Stimulated activated CD8-positive, alpha-beta memory T cell treated with anti-CD3 and anti-CD28 coated beads, Interleukin-4, amount 100 ng/mL, for 24 hours (primary cell): ENCODE results near the gene OR5B3.
"Not testable (repeated sequence)": the region's sequence is repeated elsewhere in the genome, so short reads cannot be mapped to it uniquely, and the experiment has no call there.

Experiments
- DNase-seq: peaks from one replicate; pipeline ENCODE4 v3.0.0-alpha.2; 2020; ENCODE audit warnings: low read depth

OR5B3 gene

DNA sequence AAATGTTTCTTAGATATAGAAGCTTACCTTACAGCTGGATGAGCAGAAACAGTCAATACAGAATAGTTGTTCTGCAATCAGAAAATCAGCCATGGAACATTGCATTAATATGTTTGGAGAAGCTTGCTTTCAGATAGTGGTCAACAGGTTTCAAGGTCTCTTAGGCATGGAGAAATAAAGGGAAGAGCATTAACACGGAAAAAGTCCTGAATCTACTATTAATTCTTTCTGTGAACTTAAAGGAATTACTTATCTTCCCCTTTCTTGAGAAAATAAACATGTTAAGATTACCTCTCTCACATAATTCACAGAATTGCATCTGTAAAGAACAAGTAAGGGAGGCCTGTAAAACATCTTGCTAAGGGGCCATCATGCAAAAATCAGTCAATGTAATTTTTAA is at the start of gene OR5B3:
Gene OR5B3 (minus strand): TSS at position 101 of the 400 bp plus-strand sequence. CDS start 3,465 bp downstream, outside the sequence.
- no peak for DNase-seq

DNA sequence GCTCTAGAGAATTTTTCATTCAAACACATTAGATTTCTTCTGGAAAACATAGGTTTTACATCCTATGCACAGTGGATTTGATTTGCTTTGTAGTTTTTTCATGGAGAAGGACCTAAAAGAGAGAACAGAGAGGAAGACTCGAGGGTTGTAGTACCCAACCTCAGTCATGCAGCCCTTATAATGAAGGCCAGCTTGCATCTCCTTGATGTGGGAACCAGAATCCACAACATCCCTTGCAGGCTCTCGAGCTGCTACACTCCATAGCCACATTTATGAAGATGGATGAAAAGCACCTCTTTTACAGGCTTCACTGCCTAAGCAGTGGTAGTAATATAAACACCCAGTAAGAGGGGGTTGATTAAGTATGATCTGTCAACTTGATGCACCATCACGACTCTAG is 44.9 kb upstream of the OR5B3 start:
- no peak for DNase-seq

DNA sequence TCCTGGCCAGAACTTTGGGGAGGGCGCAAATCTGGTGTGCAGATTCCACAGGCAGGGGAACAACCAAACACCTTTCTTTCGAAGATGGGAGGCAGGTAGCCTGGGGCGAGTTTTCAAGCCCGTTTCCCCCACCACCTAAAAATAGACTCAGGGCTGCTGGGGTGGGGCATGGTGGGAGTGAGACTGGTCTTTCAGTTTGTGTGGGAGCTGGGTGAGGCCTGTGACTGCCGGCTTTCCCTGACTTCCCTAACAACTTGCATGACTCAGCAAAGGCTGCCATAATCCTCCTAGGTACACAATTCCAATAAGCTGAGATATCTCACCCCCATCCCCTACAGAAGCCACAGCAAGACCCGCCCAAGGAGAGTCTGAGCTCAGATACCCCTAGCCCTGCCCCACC is 39.6 kb upstream of the OR5B3 start:
- no peak for DNase-seq

DNA sequence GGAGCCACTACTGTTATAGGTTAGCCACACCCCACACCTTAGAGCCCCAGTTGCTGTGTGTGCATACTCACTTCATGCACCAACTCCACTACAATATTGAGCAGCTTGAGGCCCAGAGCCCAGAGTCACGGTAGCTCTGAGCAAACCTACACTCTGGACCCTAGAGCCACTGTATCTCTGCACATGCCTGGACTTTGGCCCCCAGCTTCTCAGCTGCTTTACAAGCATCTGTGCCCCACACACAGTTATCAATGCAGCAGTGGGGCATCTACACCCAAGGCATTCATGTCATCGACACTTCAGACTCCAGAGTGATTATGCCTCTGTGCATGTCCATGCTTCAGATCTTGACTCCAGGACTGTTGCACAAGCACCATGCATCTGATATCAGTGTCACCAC is 37.6 kb upstream of the OR5B3 start:
- no peak for DNase-seq

DNA sequence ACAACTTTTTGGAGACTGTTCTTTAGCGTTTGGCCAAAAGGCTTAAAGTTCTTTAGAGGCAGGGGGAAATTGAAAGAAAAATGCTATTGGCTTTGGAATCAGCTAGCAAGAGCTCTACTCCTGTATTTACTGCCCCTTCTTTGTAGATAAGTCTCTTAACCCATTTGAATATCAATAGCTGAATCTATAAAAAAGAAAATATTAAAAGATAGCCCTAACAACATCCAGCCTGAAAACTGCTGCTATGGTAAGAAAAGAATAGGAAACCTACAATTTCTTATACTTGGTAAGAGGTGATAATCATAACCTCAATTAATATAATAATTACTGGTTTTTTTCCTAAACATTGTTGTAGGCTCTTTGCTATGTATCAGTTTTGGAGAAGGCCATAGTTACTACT is 35.5 kb upstream of the OR5B3 start, which contains the start of gene OR5B12:
Gene OR5B12 (minus strand): TSS at position 101 of the 400 bp plus-strand sequence. CDS start 2,085 bp downstream, outside the sequence.
- no peak for DNase-seq

DNA sequence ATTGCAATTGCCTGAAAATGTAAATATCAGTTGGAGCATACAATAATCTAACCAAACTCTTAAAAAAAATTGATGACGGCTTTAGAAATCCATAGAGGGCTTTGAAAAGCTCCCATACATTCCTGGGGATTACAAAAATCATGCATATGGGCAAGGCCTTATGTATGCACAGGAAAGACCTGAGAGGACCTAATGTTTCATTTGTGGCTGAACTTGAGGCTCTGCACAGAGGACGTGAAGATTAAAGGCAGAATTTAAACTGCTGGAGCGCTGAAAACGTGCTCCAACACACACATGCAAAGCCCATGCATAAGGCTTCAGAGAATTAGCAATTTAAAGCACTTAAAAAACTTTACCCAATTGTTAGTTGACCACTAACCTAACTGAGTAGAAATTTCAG is 31.8 kb upstream of the OR5B3 start:
- no peak for DNase-seq

DNA sequence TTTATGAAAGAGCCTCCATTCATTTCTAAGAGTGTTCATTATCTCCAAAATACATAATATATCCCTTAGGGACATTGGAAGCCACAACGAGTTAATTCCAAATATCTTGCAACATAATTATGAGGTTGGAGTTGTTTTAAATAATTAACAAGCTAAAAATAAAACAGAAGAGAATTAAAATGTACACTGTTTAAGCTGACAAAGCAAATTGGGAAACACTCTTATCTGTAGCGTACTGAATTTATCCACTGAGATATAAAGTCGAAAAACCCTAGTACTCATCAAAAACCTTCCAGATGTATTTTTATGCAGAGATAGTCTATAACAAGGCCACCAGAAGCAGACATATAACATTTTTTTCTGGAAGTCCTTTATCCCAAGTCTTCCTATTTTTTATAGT is 27.5 kb upstream of the OR5B3 start:
- no peak for DNase-seq

DNA sequence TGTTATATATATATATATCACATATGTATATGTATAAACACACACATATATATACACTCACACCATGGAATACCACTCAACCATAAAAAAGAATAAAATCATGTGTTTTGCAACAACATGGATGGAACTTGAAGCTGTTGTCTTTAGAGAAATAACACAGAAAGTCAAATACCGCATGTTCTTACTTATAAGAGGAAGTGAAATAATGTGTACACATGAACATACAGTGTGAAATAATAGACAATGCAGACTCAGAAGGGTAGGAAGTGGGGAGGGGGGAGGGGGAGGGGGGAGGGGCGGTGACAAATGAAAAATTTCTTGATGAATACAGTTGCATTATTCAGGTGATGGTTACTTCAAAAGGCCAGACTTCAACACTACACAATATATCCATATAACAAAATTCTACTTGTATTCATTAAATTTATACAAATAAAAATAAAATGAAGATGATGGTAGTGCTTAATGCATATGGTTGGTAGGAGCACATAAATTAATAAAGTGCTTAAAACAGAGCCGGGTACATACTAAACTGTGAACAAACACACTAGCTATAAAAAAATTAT is 27.0 kb upstream of the OR5B3 start:
- no peak for DNase-seq

DNA sequence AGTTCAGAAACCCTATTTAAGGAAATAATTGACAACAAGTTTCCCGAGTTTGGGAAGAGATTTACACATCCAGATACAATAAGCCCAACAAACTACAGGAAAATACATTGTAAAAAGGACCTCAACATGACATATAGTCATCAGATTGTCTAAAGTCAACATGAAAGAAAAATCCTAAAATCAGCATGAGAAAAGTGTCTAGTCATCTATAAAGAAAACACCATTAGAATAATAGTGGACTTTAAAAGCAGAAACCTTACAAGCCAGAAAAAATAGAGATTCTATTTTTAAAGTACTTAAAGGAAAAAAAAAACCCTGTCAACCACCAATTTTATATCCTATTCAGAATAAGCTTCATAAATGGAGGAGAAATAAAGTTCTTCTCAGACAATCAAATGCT is 22.6 kb upstream of the OR5B3 start:
- no peak for DNase-seq

DNA sequence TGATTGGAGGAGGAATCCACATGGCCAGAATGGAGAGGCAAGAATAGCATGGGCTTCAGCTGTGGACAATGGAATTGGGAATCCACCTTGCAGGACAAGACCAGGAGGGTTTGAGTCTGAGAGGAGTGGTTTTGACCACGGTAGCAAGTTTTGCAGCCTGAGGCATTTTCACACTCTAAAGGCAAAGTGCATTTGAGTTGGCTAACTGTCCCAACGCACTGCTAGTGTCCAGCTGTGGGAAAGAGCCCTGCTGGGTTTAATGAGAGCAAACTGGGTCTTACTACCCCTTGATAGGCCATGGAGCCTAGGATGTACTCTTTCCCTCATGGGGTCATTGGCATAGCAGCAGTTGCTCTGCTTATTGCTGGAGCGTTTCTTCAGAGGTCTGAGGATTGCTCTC is 21.3 kb upstream of the OR5B3 start, which contains the start of gene OR5B2:
Gene OR5B2 (minus strand): TSS at position 101 of the 400 bp plus-strand sequence. CDS start 4,860 bp downstream, outside the sequence.
- no peak for DNase-seq

DNA sequence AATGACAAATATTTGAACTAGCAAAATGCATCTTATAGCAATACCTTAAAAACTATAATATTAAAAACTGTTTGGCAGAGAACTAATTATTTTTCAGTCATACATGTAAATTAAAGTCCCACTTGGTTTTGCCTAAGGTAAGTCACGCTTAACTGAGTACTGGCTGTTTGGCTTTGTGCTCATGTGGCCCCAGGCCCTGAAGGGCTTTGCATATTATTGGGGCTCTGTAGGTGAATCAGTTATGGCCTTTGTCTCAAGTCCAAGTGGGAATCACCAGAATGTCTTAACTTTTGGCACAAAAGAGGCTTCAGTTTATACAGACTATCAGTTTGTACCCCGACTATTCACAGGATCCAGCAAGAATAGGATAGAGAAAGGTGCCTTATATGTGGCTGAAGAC is 7.1 kb downstream of the OR5B3 start:
- DNase-seq: not testable (repeated sequence)

DNA sequence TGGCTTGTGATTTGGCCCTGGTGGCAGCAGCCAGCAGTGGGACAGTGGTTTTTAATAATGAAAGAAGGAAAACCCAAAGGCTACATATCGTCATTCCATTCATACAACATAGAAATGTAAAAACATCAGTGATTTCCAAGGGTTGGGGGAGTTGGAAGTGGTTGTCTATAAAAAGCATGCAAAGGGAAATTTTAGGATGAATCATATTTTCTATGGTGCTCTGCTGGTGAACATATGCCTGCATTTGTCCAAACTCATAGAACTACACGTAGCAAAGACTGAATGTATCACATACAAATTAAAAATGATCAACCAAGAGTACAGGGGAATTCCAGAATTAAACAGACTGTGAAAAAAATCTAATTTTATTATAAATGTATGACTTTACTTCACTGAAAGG is 11.1 kb downstream of the OR5B3 start:
- no peak for DNase-seq

DNA sequence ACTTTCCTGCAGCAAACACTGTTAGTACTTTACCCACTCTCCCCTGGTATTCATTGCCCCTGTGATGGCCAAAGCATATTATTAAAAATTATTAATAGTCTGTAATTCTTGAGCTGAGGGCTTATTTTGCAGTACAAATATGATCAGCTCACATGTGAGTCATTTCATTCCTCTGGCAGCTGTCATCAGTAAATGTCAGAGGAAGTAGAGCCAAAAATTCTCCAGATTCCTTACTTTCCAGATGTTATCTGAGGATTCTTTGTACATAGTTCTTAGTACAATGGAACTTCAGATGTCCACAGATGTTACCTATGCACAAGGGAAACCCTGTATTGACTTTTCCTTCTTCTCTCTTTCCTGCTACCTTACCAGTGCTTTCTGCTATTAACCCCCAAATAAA is 12.5 kb downstream of the OR5B3 start:
- DNase-seq: no peak

DNA sequence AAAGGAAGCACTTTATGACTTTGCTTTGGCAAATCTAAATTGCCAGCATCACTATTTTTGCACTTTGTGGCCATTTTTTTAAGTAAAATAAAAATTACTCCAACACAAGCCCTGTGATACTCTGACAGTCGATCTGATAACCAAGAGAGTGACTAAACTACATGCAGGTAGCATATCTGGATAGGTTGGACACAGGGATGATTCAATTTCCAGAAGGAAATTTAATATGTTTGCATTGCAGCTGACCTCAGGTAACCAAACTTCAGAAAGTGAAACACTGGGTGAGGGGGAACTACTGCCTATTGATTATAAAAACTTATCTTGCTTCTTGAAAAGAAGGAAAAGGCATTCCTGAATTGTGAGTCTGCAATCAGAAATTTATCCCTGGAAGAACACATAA is 13.9 kb downstream of the OR5B3 start:
- DNase-seq: no peak

DNA sequence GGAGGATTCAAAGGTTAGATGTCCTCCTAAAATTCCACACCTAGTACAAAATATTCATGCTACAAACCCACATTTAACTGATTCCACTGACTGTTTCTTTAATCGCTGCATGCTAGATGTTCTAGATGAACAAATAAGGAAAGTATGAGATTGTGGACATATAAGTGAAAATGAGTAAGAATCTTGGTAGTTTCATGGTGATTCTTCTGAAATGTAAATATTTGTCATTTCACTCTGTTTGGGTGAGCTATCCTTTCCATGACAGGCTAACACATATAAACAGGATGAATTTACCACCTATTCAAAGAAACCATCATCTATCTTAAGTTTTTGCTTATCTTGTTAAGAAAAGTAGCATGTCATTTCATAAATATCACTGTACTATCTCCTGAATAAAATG is 14.8 kb downstream of the OR5B3 start:
- no peak for DNase-seq

DNA sequence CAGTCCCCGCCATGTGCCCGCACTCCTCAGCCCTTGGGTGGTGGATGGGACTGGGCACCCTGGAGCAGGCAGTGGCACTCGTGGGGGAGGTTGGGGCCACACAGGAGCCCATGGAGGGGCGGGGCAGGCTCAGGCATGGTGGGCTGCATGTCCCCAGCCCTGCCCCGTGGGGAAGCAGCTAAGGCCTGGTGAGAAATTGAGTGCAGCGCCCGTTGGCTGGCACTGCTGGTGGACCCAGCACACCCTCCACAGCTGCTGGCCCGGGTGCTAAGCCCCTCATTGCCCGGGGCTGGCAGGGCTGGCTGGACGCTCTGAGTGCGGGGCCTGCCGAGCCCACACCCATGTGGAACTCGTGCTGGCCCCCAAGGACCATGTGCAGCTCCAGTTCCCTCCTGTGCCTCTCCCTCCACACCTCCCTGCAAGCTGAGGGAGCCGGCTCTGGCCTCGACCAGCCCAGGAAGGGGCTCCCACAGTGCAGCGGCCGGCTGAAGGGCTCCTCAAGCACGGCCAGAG is 16.1 kb downstream of the OR5B3 start:
- no peak for DNase-seq

DNA sequence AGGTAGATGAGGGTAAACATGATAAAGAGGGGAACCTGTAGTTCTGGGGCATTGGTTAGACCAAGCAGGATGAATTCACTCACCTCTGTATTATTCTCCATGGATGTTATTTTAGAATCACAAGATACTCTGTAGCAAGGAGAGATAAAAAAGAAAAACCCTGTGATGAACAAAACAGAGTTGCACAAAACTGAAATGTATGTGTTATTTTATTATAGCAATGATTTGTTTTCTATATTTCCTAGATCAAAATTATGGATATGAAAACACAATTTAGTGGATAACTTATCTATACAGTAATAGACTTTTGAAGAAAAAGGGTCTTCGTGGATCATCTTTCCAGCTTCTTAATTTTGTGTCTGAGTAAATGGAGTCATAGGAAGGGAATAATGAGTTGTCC is 47.7 kb downstream of the OR5B3 start, which contains the start of gene OR5B17:
Gene OR5B17 (minus strand): TSS at position 101 of the 400 bp plus-strand sequence. CDS start 0 bp downstream, at position 101.
- DNase-seq: no peak

DNA sequence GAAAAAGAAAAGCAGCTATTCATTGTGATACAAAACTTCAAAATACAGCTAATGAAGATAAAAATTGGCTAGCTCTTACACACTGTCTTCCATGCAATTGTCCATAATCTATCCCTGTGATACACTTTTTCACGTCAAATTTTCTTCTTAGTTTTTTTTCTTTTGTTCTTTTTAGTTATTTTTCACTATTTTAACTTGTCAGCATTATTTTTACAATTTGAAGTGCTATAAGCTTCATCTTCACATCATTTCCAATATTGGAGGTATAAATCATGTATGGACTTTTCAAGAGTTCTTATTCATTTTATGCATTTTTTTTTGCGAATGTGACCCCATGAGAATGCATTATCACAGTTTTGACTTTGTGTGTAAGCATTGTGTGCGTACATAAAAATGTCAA is 51.9 kb downstream of the OR5B3 start:
- no peak for DNase-seq
